SK-N-MC (cell line): Measurements from ENCODE around the gene MTA1.

Experiments used
- EZH2 ChIP-seq: fragments of 200-600 bp; sonication (generic); IDR thresholded peaks from one replicate; pipeline ENCODE4 v1.6.1; 2017; ENCODE audit warnings: antibody characterized with exemption
- POLR2AphosphoS5 ChIP-seq: IDR thresholded peaks from 2 replicates; pipeline ENCODE4 v1.6.1; 2012; ENCODE audit warnings: mild to moderate bottlenecking, low read depth, low read length, borderline replicate concordance

DNA sequence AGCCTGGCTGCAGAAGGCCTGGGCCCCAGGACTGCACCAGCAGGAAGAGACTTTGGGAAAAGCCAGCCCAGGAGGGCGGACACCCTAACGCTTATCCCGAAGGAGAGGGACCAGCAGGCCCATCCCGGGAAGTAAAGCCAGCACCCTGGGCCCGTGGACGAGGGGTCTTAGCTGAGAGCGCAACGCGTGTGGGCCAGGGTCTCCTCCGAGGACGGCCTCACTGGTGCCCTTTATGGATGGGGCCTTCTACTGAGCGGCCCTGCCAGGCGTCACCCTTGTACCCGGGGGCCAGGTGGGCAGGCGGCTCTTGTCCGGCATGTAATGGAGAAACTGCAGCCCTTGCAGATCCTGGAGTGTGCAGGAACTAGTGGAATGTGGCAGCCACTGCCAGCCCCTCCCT lies 85.5 kb downstream of the MTA1 start:
- no peak for TF ChIP-seq EZH2
- no peak for TF ChIP-seq POLR2AphosphoS5
